HepG2 (cell line): ENCODE data around the gene EIF4E. TPM values are rescaled to one million over a fixed set of nuclear protein-coding genes. Genes with fewer than 3 reads are reported as not detected.

Source experiments
- ATAC-seq: fragments of 200-7000 bp; cut with Tn5 transposase; 3 replicates; pipeline ENCODE4 v1.9.1; 2020; ENCODE audit warnings: mild to moderate bottlenecking, moderate library complexity
- BruUV-seq: library from RNA; stranded (reverse); fragments of 400-500 nt; replicated peaks from 2 replicates; lab custom pipeline; 2021; lab: Mats Ljungman, UMichigan
- CTCF ChIA-PET: fragments of 300-600 bp; formaldehyde crosslinking; extraction: SDS; loops from one replicate; lab custom pipeline; 2021; ENCODE audit warnings: low total read pairs, inconsistent platforms, low intra/inter-chr PET ratio; lab: Yijun Ruan, JAX
- POLR2A ChIA-PET: fragments of 350-600 bp; sonication (Branson Sonifier 250); formaldehyde crosslinking; loops from one replicate; lab custom pipeline; 2020; ENCODE audit warnings: antibody characterized with exemption, inconsistent platforms; lab: Yijun Ruan, JAX
- DNase-seq: peaks from one replicate; pipeline ENCODE4 v3.0.0-alpha.2; 2015; ENCODE audit warnings: low spot score
- FAIRE-seq: peaks from 3 replicates; lab custom pipeline; 2011; peaks lifted over from hg19 to GRCh38; lab: Jason Lieb, UNC
- H2AFZ ChIP-seq: one replicate; pipeline ENCODE4 v1.6.1; 2011; ENCODE audit warnings: low read length, inconsistent platforms
- H3K27ac ChIP-seq: fragments of 300-600 bp; 3 replicates; pipeline ENCODE4 v1.8.0; 2011; ENCODE audit warnings: mixed run types, mild to moderate bottlenecking, mixed read lengths, low read length, inconsistent platforms; ENCODE audit not compliant: insufficient read depth; ENCODE audit errors: extremely low read length
- H3K27me3 ChIP-seq, 2 experiments: fragments of 200-600 bp in 1 of 2; 2 replicates in 1 of 2; 3 replicates in 1 of 2; pipeline versions ENCODE4 v1.6.0 to v1.8.0; 2011; ENCODE audit warnings: low read length in 2 of 2, mild to moderate bottlenecking in 2 of 2, moderate library complexity in 2 of 2, inconsistent platforms in 1 of 2; ENCODE audit not compliant: insufficient read depth in 2 of 2, control insufficient read depth in 1 of 2
- H3K36me3 ChIP-seq, 2 experiments: fragments of 200-600 bp in 1 of 2; replicated peaks in 1 of 2; 2 replicates in 1 of 2; 3 replicates in 1 of 2; pipeline versions ENCODE4 v1.5.1 to v1.8.0; 2011; ENCODE audit warnings: low read length in 2 of 2, inconsistent platforms in 1 of 2; ENCODE audit not compliant: insufficient read depth in 2 of 2, control insufficient read depth in 1 of 2
- H3K4me1 ChIP-seq: 2 replicates; pipeline ENCODE4 v1.5.1; 2012; ENCODE audit warnings: low read length, inconsistent platforms; ENCODE audit not compliant: insufficient read depth
- H3K4me2 ChIP-seq: 2 replicates; pipeline ENCODE4 v1.6.0; 2011; ENCODE audit warnings: low read depth, low read length, inconsistent platforms
- H3K4me3 ChIP-seq, 3 experiments: fragments of 200-600 bp in 1 of 3; sonication (generic), shearing (Covaris generic) in 1 of 3; replicated peaks in 1 of 3; 2 replicates each; pipeline ENCODE4 v1.5.1; 2011 to 2016; ENCODE audit warnings: low read length in 3 of 3, inconsistent platforms in 2 of 3, low read depth in 2 of 3, mild to moderate bottlenecking in 2 of 3, control low read depth in 1 of 3, mixed read lengths in 1 of 3; ENCODE audit not compliant: insufficient read depth in 1 of 3
- H3K79me2 ChIP-seq: one replicate; pipeline ENCODE4 v1.6.1; 2011; ENCODE audit warnings: low read length, inconsistent platforms; ENCODE audit not compliant: insufficient read depth
- H3K9ac ChIP-seq: 2 replicates; pipeline ENCODE4 v1.6.0; 2011; ENCODE audit warnings: mild to moderate bottlenecking, low read depth, low read length, inconsistent platforms; ENCODE audit not compliant: insufficient read depth
- H3K9me3 ChIP-seq: 2 replicates; pipeline ENCODE4 v1.5.1; 2012; ENCODE audit warnings: mild to moderate bottlenecking, low read length
- H4K20me1 ChIP-seq: 2 replicates; pipeline ENCODE4 v1.6.0; 2011; ENCODE audit warnings: inconsistent platforms, mild to moderate bottlenecking, low read length, moderate library complexity; ENCODE audit not compliant: insufficient read depth
- ATAD3A ChIP-seq: sonication (generic); formaldehyde crosslinking; IDR thresholded peaks from 2 replicates; pipeline ENCODE4 v1.4.0; 2020; ENCODE audit warnings: missing genetic modification reagents
- CHD2 ChIP-seq: IDR thresholded peaks from 2 replicates; pipeline ENCODE4 v1.6.1; 2011; ENCODE audit warnings: low read depth, low read length, improper control_type of control experiment
- GFI1 ChIP-seq: sonication (generic); formaldehyde crosslinking; IDR thresholded peaks from 2 replicates; pipeline ENCODE4 v1.5.0; 2020; ENCODE audit warnings: missing genetic modification reagents, mild to moderate bottlenecking, borderline replicate concordance
- NAIF1 ChIP-seq: sonication (generic); formaldehyde crosslinking; IDR thresholded peaks from 2 replicates; pipeline ENCODE4 v1.5.0; 2020; ENCODE audit warnings: mild to moderate bottlenecking, missing genetic modification reagents, borderline replicate concordance
- NRL ChIP-seq: sonication (generic); formaldehyde crosslinking; IDR thresholded peaks from 2 replicates; pipeline ENCODE4 v1.5.0; 2020; ENCODE audit warnings: missing genetic modification reagents, mild to moderate bottlenecking, moderate library complexity, borderline replicate concordance
- RCOR2 ChIP-seq: IDR thresholded peaks from 2 replicates; pipeline ENCODE4 v1.6.1; 2016; ENCODE audit warnings: missing biosample characterization, missing genetic modification reagents
- TAF15 ChIP-seq: fragments of 200-400 bp; formaldehyde crosslinking; IDR thresholded peaks from one replicate; pipeline ENCODE4 v1.6.1; 2018; ENCODE audit warnings: mild to moderate bottlenecking, low read depth, low read length; ENCODE audit not compliant: poor library complexity, severe bottlenecking
- ZFY ChIP-seq: sonication (generic); formaldehyde crosslinking; IDR thresholded peaks from 2 replicates; pipeline ENCODE4 v1.4.0; 2020; ENCODE audit warnings: missing genetic modification reagents
- ZNF30 ChIP-seq: sonication (generic); formaldehyde crosslinking; IDR thresholded peaks from 2 replicates; pipeline ENCODE4 v1.5.0; 2020; ENCODE audit warnings: mild to moderate bottlenecking, missing genetic modification reagents
- ZNF773 ChIP-seq: sonication (generic); formaldehyde crosslinking; IDR thresholded peaks from 2 replicates; pipeline ENCODE4 v1.4.0; 2020; ENCODE audit warnings: missing genetic modification reagents, borderline replicate concordance
- in situ Hi-C: cut with HindIII; loops from 2 replicates; pipeline ENCODE4 v1.10.0; 2017; ENCODE audit warnings: low pct_unique_long_range_greater_than_20kb; ENCODE audit not compliant: extremely low pct_ligation_motif_present
- intact Hi-C: fragments of 100-400 bp; cut with micrococcal nuclease; formaldehyde crosslinking; loops from one replicate; pipeline ENCODE4 v1.10.0; 2022; ENCODE audit not compliant: unreplicated experiment
- polyA plus RNA-seq, 8 experiments: library from polyadenylated mRNA; depleted of rRNA in 3 of 8; stranded (reverse) in 7 of 8; unstranded in 1 of 8; fragments of >200 nt; fragmentation: Illumina TruSeq in 4 of 8; extraction: Trizol in 4 of 8; gene quantifications; 2 replicates each; pipeline versions ENCODE4 v1.2.1 to v1.2.3, GENCODE V29; 2011 to 2016; ENCODE audit warnings: low read depth in 4 of 8, missing spikeins in 1 of 8, mixed read lengths in 1 of 8; ENCODE audit not compliant: insufficient read depth in 1 of 8
- total RNA-seq, 5 experiments: library from RNA; depleted of rRNA; stranded (reverse); fragments of >200 nt; fragmentation: Illumina TruSeq; extraction: Trizol; gene quantifications; 2 replicates each; pipeline ENCODE4 v1.2.3, GENCODE V29; 2016; ENCODE audit warnings: low read depth in 1 of 5
- TF ChIP-seq, protein P1 (sequence below), 2 experiments: fragments of 450-650 bp in 1 of 2; sonication (generic) in 1 of 2; formaldehyde crosslinking in 1 of 2; IDR thresholded peaks; 2 replicates each; pipeline versions ENCODE4 v1.6.1 to v1.8.0; 2016 to 2022; ENCODE audit warnings: antibody characterized with exemption in 1 of 2, mild to moderate bottlenecking in 1 of 2, missing genetic modification reagents in 1 of 2
- TF ChIP-seq, protein P2 (sequence below): sonication (generic); formaldehyde crosslinking; IDR thresholded peaks from 2 replicates; pipeline ENCODE4 v1.5.0; 2020; ENCODE audit warnings: missing genetic modification reagents
- TF ChIP-seq, protein P3 (sequence below): sonication (generic); formaldehyde crosslinking; IDR thresholded peaks from 2 replicates; pipeline ENCODE4 v1.8.1; 2023; ENCODE audit warnings: mild to moderate bottlenecking, inconsistent platforms, moderate library complexity, missing genetic modification reagents, borderline replicate concordance

The EIF4E gene
- total and polyA plus RNA-seq, 2 of the 13 experiments (the other 11 are each of a cell fraction or from before 2014, with no cell fraction given) = 50.8 to 194 TPM

DNA sequence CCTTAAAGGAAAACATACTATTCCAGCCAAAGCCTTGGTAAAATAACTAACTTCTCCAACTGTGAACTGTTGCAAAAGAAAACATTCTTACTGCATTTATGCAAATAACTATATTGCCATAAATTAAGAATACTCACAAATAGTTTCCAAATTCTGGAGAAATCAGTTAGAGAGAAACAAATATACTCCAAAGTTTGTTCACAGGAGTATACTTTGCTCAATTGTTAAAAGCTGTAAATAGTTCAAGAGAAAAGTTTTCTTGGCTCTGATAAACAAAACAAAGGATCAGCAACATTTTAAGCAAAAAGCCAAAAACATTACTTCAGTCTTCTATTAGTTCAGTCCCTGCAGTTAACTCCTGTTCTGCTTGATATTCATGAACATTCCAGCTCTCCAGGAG is 83.0 kb downstream of the EIF4E start:
- Histone ChIP-seq H4K20me1 (no peaks in the 10 kb centered on the region), H3K4me2 (no peak overlapping the region), H3K4me1 (no peaks in the 10 kb centered on the region), H3K79me2 (no peaks in the 10 kb centered on the region), H3K36me3 (no peaks in the 10 kb centered on the region), H3K27ac (no peak overlapping the region), H3K27me3 (no peaks in the 10 kb centered on the region), H3K9me3 (0 out of 2 replicates have a peak, but pooled peaks cover 5% of the 10 kb centered on the region), H3K4me3 (no peak overlapping the region), H2AFZ (no peak overlapping the region), H3K9ac (no peak overlapping the region)
- intact Hi-C loops = no loop called here
- POLR2A ChIA-PET = no interaction called here
- no peak for FAIRE-seq
- DNase-seq = no peak
- no peak for ATAC-seq
- BruUV-seq = no TSS peak
- in situ Hi-C loops = loop anchor here (25.0 kb wide), 1 partner anchor 384 kb away; no protein-coding TSS in a partner anchor
- CTCF ChIA-PET = no interaction called here
- TF ChIP-seq CHD2 = no peak
- TF ChIP-seq, protein P1, sequence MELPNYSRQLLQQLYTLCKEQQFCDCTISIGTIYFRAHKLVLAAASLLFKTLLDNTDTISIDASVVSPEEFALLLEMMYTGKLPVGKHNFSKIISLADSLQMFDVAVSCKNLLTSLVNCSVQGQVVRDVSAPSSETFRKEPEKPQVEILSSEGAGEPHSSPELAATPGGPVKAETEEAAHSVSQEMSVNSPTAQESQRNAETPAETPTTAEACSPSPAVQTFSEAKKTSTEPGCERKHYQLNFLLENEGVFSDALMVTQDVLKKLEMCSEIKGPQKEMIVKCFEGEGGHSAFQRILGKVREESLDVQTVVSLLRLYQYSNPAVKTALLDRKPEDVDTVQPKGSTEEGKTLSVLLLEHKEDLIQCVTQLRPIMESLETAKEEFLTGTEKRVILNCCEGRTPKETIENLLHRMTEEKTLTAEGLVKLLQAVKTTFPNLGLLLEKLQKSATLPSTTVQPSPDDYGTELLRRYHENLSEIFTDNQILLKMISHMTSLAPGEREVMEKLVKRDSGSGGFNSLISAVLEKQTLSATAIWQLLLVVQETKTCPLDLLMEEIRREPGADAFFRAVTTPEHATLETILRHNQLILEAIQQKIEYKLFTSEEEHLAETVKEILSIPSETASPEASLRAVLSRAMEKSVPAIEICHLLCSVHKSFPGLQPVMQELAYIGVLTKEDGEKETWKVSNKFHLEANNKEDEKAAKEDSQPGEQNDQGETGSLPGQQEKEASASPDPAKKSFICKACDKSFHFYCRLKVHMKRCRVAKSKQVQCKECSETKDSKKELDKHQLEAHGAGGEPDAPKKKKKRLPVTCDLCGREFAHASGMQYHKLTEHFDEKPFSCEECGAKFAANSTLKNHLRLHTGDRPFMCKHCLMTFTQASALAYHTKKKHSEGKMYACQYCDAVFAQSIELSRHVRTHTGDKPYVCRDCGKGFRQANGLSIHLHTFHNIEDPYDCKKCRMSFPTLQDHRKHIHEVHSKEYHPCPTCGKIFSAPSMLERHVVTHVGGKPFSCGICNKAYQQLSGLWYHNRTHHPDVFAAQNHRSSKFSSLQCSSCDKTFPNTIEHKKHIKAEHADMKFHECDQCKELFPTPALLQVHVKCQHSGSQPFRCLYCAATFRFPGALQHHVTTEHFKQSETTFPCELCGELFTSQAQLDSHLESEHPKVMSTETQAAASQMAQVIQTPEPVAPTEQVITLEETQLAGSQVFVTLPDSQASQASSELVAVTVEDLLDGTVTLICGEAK (IDR thresholded peaks at IDR 0.05) = no peak
- TF ChIP-seq, protein P1 (CRISPR knock-in tag; IDR thresholded peaks at IDR 0.05) = no peak
- TF ChIP-seq ZNF30 (CRISPR knock-in tag) = no peak
- TF ChIP-seq ATAD3A (CRISPR knock-in tag) = no peak
- no peak for TF ChIP-seq ZNF773 (CRISPR knock-in tag)
- TF ChIP-seq, protein P2, sequence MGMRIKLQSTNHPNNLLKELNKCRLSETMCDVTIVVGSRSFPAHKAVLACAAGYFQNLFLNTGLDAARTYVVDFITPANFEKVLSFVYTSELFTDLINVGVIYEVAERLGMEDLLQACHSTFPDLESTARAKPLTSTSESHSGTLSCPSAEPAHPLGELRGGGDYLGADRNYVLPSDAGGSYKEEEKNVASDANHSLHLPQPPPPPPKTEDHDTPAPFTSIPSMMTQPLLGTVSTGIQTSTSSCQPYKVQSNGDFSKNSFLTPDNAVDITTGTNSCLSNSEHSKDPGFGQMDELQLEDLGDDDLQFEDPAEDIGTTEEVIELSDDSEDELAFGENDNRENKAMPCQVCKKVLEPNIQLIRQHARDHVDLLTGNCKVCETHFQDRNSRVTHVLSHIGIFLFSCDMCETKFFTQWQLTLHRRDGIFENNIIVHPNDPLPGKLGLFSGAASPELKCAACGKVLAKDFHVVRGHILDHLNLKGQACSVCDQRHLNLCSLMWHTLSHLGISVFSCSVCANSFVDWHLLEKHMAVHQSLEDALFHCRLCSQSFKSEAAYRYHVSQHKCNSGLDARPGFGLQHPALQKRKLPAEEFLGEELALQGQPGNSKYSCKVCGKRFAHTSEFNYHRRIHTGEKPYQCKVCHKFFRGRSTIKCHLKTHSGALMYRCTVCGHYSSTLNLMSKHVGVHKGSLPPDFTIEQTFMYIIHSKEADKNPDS (CRISPR knock-in tag) = no peak
- no peak for TF ChIP-seq NAIF1 (CRISPR knock-in tag)
- no peak for TF ChIP-seq ZFY (CRISPR knock-in tag)
- no peak for TF ChIP-seq RCOR2 (CRISPR knock-in tag)
- no peak for TF ChIP-seq GFI1 (CRISPR knock-in tag)
- TF ChIP-seq TAF15 = no peak
- TF ChIP-seq NRL (CRISPR knock-in tag) = no peak
- TF ChIP-seq, protein P3, sequence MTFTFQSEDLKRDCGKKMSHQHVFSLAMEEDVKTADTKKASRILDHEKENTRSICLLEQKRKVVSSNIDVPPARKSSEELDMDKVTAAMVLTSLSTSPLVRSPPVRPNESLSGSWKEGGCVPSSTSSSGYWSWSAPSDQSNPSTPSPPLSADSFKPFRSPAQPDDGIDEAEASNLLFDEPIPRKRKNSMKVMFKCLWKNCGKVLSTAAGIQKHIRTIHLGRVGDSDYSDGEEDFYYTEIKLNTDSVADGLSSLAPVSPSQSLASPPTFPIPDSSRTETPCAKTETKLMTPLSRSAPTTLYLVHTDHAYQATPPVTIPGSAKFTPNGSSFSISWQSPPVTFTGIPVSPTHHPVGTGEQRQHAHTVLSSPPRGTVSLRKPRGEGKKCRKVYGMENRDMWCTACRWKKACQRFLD (CRISPR knock-in tag) = no peak
